ENCODE results near the gene GALNTL6. TPM values are rescaled to one million over a fixed set of nuclear protein-coding genes. Genes with fewer than 3 reads are reported as not detected.
A peak's percentile ranks its signal among the peaks of the same experiment; 100 is the strongest.
"Not testable (repeated sequence)": the region's sequence is repeated elsewhere in the genome, so short reads cannot be mapped to it uniquely, and the experiment has no call there.

Gene GALNTL6
- total RNA-seq, 1 experiment from 2014 or later = not detected

DNA sequence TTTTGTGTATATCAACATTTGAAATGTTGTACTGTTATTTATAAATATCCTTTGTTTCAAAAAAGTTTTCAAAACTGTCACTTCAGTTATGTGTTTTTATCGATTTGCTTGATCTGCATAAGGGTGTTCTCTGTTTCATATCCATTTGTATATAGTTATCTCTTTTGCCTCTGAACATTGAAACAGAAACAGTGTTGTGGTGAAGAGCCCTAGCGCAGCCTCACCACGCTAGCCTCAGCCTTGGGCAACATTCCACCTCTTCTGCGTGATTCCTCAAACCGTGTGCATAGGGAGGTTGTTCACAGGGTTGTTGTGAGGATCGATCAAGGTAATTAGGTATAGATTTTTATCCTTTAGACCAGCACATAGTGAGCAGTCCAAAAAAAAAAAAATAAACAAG lies 1068.4 kb downstream of the GALNTL6 start:
- H3K27me3 Mint-ChIP-seq (ENCODE audit: insufficient read depth, unreplicated experiment) = no peaks in the 10 kb centered on the region
- intact Hi-C loops (cut with micrococcal nuclease) = no loop called here
- peaks cover 16% of the 10 kb centered on the region for H3K9me3 Mint-ChIP-seq (ENCODE audit: unreplicated experiment)
- H3K4me1 Mint-ChIP-seq (ENCODE audit: insufficient read depth, unreplicated experiment) = no peaks in the 10 kb centered on the region
- H3K27ac Mint-ChIP-seq (ENCODE audit: low read depth, unreplicated experiment) = no peak overlapping the region
- BruUV-seq (replicated peaks) = no TSS peak
- no peak for DNase-seq (ENCODE audit: unreplicated experiment)
- H3K4me3 Mint-ChIP-seq (ENCODE audit: unreplicated experiment) = no peak overlapping the region
- ChIA-PET CTCF (no interaction called here), POLR2A (no interaction called here)
- no peak for TF ChIP-seq CTCF (IDR thresholded peaks at IDR 0.05; ENCODE audit: unreplicated experiment)
- no peaks in the 10 kb centered on the region for H3K36me3 Mint-ChIP-seq (ENCODE audit: insufficient read depth, unreplicated experiment)

DNA sequence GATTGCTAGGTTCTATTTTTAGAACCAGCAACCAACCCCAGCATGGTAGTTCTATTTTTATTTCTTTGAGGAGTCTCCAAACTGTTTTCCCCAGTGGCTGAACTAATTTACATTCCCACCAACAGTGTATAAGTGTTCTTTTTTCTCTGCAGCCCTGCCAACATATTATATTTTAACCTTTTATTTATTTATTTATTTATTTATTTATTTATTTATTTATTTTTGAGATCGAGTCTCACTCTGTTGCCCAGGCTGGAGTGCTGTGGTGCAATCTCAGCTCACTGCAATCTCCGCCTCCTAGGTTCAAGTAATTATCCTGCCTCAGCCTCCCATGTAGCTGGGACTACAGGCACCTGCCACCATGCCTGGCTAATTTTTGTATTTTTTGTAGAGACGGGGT lies 1074.2 kb downstream of the GALNTL6 start:
- POLR2A ChIA-PET; H3K36me3 Mint-ChIP-seq (ENCODE audit: insufficient read depth, unreplicated experiment); CTCF ChIA-PET; DNase-seq (ENCODE audit: unreplicated experiment); BruUV-seq (replicated peaks); H3K4me1 Mint-ChIP-seq (ENCODE audit: insufficient read depth, unreplicated experiment); intact Hi-C loops (cut with micrococcal nuclease); H3K27ac Mint-ChIP-seq (ENCODE audit: low read depth, unreplicated experiment); H3K4me3 Mint-ChIP-seq (ENCODE audit: unreplicated experiment): not testable (repeated sequence)
- Mint-ChIP-seq H3K9me3 (ENCODE audit: unreplicated experiment) (peaks cover 16% of the 10 kb centered on the region), H3K27me3 (ENCODE audit: insufficient read depth, unreplicated experiment) (peaks cover 21% of the 10 kb centered on the region)

- H3K9me3 Mint-ChIP-seq (ENCODE audit: unreplicated experiment) = peaks cover 16% of the 10 kb centered on the region
- DNase-seq (ENCODE audit: unreplicated experiment) = no peak
- no peak overlapping the region for H3K4me3 Mint-ChIP-seq (ENCODE audit: unreplicated experiment)
- ChIA-PET POLR2A (no interaction called here), CTCF (no interaction called here)
- no peaks in the 10 kb centered on the region for H3K36me3 Mint-ChIP-seq (ENCODE audit: insufficient read depth, unreplicated experiment)
- intact Hi-C loops (cut with micrococcal nuclease) = no loop called here
- BruUV-seq (replicated peaks) = no TSS peak
- no peaks in the 10 kb centered on the region for H3K4me1 Mint-ChIP-seq (ENCODE audit: insufficient read depth, unreplicated experiment)
- H3K27me3 Mint-ChIP-seq (ENCODE audit: insufficient read depth, unreplicated experiment) = peaks cover 21% of the 10 kb centered on the region
- TF ChIP-seq CTCF (IDR thresholded peaks at IDR 0.05; ENCODE audit: unreplicated experiment) = no peak
- no peak overlapping the region for H3K27ac Mint-ChIP-seq (ENCODE audit: low read depth, unreplicated experiment)
Measured at GRCh38 chr4:172887959-172888358, 1074.8 kb downstream of the GALNTL6 start.

DNA sequence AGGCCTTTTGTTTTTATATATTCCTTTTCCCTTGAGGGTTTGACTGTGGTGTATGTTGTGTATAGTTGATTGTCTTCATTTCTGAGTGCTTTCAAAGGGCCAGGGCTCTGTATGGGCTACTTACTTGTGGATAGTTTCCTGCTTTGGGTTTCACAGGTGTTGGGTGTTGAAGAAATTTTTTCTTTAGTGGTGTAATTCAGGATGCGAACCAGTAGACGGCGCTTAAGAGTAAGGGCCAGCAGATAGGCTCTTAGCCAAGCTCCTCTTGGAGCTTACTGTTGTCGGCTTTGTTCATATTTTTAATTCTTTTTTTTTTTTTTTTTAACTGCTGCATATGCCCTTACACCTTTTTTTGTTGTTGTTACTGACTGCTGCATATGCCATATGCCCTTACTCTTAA lies 1079.1 kb downstream of the GALNTL6 start:
- intact Hi-C loops (cut with micrococcal nuclease) = loop anchor here (2.0 to 5.0 kb wide), 2 partner anchors 121 to 365 kb away; no protein-coding TSS in a partner anchor
- CTCF ChIA-PET = interaction anchor here (0.6 to 2.7 kb wide), 16 partner anchors 10 to 1282 kb away, joined by 3 to 13 read pairs (median 3); no protein-coding TSS in a partner anchor
- H3K4me1 Mint-ChIP-seq (ENCODE audit: insufficient read depth, unreplicated experiment) = no peaks in the 10 kb centered on the region
- no TSS peak for BruUV-seq (replicated peaks)
- peaks cover 8% of the 10 kb centered on the region for H3K9me3 Mint-ChIP-seq (ENCODE audit: unreplicated experiment)
- H3K4me3 Mint-ChIP-seq (ENCODE audit: unreplicated experiment) = no peak overlapping the region
- H3K27ac Mint-ChIP-seq (ENCODE audit: low read depth, unreplicated experiment) = no peak overlapping the region
- peaks cover 21% of the 10 kb centered on the region for H3K27me3 Mint-ChIP-seq (ENCODE audit: insufficient read depth, unreplicated experiment)
- peak; percentile 67 for TF ChIP-seq CTCF (IDR thresholded peaks at IDR 0.05; ENCODE audit: unreplicated experiment)
- peak; percentile 51 for DNase-seq (ENCODE audit: unreplicated experiment)
- POLR2A ChIA-PET = no interaction called here
- H3K36me3 Mint-ChIP-seq (ENCODE audit: insufficient read depth, unreplicated experiment) = no peaks in the 10 kb centered on the region

GRCh38 chr4:172895699-172896098 lies 1082.5 kb downstream of the GALNTL6 start:
- no peak overlapping the region for H3K27ac Mint-ChIP-seq (ENCODE audit: low read depth, unreplicated experiment)
- ChIA-PET CTCF (interaction anchor here (0.9 kb wide), 1 partner anchor 297 kb away, joined by 3 read pairs; no protein-coding TSS in a partner anchor), POLR2A (interaction anchor here (0.6 kb wide), 1 partner anchor 590 kb away, joined by 3 read pairs; no protein-coding TSS in a partner anchor)
- peaks cover 6% of the 10 kb centered on the region for H3K27me3 Mint-ChIP-seq (ENCODE audit: insufficient read depth, unreplicated experiment)
- H3K4me1 Mint-ChIP-seq (ENCODE audit: insufficient read depth, unreplicated experiment) = no peaks in the 10 kb centered on the region
- TF ChIP-seq CTCF (IDR thresholded peaks at IDR 0.05; ENCODE audit: unreplicated experiment) = no peak
- intact Hi-C loops (cut with micrococcal nuclease) = no loop called here
- H3K36me3 Mint-ChIP-seq (ENCODE audit: insufficient read depth, unreplicated experiment) = no peaks in the 10 kb centered on the region
- H3K4me3 Mint-ChIP-seq (ENCODE audit: unreplicated experiment) = no peak overlapping the region
- BruUV-seq (replicated peaks) = no TSS peak
- peaks cover 8% of the 10 kb centered on the region for H3K9me3 Mint-ChIP-seq (ENCODE audit: unreplicated experiment)
- DNase-seq (ENCODE audit: unreplicated experiment) = no peak
